ENCODE results near the gene MARF1. TPM values are rescaled to one million over a fixed set of nuclear protein-coding genes. Genes with fewer than 3 reads are reported as not detected.
"Not testable (repeated sequence)": the region's sequence is repeated elsewhere in the genome, so short reads cannot be mapped to it uniquely, and the experiment has no call there.

Gene MARF1
- total RNA-seq, 1 experiment from 2014 or later: 51.5 TPM

DNA sequence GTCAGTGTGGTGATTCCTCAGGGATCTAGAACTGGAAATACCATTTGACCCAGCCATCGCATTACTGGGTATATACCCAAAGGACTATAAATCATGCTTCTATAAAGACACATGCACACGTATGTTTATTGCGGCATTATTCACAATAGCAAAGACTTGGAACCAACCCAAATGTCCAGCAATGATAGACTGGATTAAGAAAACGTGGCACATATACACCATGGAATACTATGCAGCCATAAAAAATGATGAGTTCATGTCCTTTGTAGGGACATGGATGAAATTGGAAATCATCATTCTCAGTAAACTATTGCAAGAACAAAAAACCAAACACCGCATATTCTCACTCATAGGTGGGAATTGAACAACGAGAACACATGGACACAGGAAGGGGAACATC, 12.6 kb upstream of the MARF1 start:
- H3K36me3 ChIP-seq (ENCODE audit: control insufficient read depth, insufficient read depth, low read length); H3K9me3 ChIP-seq (ENCODE audit: control insufficient read depth, insufficient read depth, low read depth, low read length); CTCF ChIA-PET; ATAC-seq; intact Hi-C loops (cut with micrococcal nuclease; ENCODE audit: unreplicated experiment); H3K4me3 ChIP-seq (ENCODE audit: low read depth in 2 of 2, low read length in 2 of 2); H3K27ac ChIP-seq (ENCODE audit: low read length); POLR2A ChIA-PET; in situ Hi-C loops (cut with HindIII; ENCODE audit: low pct_unique_long_range_greater_than_20kb, low sequenced_read_pairs); H3K4me1 ChIP-seq (ENCODE audit: control insufficient read depth, insufficient read depth, low read length); DNase-seq (ENCODE audit: low read depth, low spot score); H3K27me3 ChIP-seq (ENCODE audit: control insufficient read depth, insufficient read depth, low read length): not testable (repeated sequence)
- BruUV-seq (replicated peaks): TSS peak; percentile 33

DNA sequence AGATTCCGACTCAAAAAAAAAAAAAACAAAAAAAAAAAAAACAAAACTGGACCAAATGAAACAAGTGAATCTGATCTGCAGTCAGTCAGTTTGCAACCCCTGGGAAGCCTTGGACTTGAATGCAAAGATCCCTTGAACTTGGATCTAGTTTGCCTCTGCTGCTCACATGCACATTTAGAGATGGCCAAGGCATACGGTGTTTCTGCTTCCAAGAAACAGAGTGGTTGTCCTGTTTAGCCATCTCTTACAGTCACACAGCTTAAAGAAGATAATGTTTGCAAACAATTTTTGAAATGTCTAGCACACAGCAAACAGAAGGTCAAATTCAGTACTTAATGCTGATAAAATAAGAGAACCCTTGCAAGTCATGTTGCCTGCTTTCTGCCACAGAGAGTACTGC, 11.6 kb upstream of the MARF1 start:
- ChIA-PET POLR2A (no interaction called here), CTCF (no interaction called here)
- DNase-seq (ENCODE audit: low read depth, low spot score) (no peak), ATAC-seq (no peak)
- BruUV-seq (replicated peaks): no TSS peak
- Histone ChIP-seq H3K4me1 (ENCODE audit: control insufficient read depth, insufficient read depth, low read length) (peaks cover 4% of the 10 kb centered on the region; the same call in 1 of the 2 replicates), H3K27me3 (ENCODE audit: control insufficient read depth, insufficient read depth, low read length) (no peaks in the 10 kb centered on the region), H3K9me3 (ENCODE audit: control insufficient read depth, insufficient read depth, low read depth, low read length) (no peaks in the 10 kb centered on the region), H3K36me3 (ENCODE audit: control insufficient read depth, insufficient read depth, low read length) (no peaks in the 10 kb centered on the region; the same call in 1 of the 2 replicates), H3K27ac (ENCODE audit: low read length) (no peak overlapping the region), H3K4me3 (ENCODE audit: low read depth in 2 of 2, low read length in 2 of 2) (no peak overlapping the region)
- in situ Hi-C loops (cut with HindIII; ENCODE audit: low pct_unique_long_range_greater_than_20kb, low sequenced_read_pairs) (no loop called here), intact Hi-C loops (cut with micrococcal nuclease; ENCODE audit: unreplicated experiment) (no loop called here)
- TF ChIP-seq, protein P1, sequence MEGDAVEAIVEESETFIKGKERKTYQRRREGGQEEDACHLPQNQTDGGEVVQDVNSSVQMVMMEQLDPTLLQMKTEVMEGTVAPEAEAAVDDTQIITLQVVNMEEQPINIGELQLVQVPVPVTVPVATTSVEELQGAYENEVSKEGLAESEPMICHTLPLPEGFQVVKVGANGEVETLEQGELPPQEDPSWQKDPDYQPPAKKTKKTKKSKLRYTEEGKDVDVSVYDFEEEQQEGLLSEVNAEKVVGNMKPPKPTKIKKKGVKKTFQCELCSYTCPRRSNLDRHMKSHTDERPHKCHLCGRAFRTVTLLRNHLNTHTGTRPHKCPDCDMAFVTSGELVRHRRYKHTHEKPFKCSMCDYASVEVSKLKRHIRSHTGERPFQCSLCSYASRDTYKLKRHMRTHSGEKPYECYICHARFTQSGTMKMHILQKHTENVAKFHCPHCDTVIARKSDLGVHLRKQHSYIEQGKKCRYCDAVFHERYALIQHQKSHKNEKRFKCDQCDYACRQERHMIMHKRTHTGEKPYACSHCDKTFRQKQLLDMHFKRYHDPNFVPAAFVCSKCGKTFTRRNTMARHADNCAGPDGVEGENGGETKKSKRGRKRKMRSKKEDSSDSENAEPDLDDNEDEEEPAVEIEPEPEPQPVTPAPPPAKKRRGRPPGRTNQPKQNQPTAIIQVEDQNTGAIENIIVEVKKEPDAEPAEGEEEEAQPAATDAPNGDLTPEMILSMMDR (IDR thresholded peaks at IDR 0.05): no peak
- TF ChIP-seq TCF7L2 (IDR thresholded peaks at IDR 0.05; ENCODE audit: low read depth, low read length): no peak
- TF ChIP-seq, protein P2, sequence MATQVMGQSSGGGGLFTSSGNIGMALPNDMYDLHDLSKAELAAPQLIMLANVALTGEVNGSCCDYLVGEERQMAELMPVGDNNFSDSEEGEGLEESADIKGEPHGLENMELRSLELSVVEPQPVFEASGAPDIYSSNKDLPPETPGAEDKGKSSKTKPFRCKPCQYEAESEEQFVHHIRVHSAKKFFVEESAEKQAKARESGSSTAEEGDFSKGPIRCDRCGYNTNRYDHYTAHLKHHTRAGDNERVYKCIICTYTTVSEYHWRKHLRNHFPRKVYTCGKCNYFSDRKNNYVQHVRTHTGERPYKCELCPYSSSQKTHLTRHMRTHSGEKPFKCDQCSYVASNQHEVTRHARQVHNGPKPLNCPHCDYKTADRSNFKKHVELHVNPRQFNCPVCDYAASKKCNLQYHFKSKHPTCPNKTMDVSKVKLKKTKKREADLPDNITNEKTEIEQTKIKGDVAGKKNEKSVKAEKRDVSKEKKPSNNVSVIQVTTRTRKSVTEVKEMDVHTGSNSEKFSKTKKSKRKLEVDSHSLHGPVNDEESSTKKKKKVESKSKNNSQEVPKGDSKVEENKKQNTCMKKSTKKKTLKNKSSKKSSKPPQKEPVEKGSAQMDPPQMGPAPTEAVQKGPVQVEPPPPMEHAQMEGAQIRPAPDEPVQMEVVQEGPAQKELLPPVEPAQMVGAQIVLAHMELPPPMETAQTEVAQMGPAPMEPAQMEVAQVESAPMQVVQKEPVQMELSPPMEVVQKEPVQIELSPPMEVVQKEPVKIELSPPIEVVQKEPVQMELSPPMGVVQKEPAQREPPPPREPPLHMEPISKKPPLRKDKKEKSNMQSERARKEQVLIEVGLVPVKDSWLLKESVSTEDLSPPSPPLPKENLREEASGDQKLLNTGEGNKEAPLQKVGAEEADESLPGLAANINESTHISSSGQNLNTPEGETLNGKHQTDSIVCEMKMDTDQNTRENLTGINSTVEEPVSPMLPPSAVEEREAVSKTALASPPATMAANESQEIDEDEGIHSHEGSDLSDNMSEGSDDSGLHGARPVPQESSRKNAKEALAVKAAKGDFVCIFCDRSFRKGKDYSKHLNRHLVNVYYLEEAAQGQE (IDR thresholded peaks at IDR 0.05; ENCODE audit: insufficient read depth in 1 of 2, low read depth in 2 of 2, low read length in 1 of 2): no peak
- TF ChIP-seq SIN3A (IDR thresholded peaks at IDR 0.05; ENCODE audit: borderline replicate concordance, insufficient read depth, low read depth, low read length): no peak
- TF ChIP-seq POLR2AphosphoS5 (IDR thresholded peaks at IDR 0.05; ENCODE audit: low read depth, low read length): no peak

DNA sequence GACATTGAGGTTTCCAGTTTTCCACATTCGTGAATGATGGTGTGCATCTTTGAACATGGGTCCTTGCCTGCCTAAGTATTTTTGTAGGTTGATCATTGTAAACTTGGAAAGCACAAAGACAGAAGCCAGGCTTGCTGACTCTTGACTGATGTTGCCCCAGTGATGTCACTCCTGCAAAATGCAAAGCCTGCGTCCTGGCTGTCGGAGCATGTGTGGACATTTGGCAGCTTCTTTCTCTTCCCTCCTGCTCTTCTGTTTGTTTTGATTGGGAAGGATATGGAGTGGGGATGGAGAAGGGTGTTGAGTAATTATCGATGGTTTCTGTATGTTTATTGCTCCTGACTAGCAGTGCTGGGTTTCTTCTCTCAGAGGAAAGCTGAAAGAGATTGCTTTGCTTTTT, 10.3 kb upstream of the MARF1 start:
- ATAC-seq: no peak
- BruUV-seq (replicated peaks): no TSS peak
- H3K36me3 ChIP-seq (ENCODE audit: control insufficient read depth, insufficient read depth, low read length): no peaks in the 10 kb centered on the region; the same call in 1 of the 2 replicates
- TF ChIP-seq SIN3A (IDR thresholded peaks at IDR 0.05; ENCODE audit: borderline replicate concordance, insufficient read depth, low read depth, low read length) (no peak), TCF7L2 (IDR thresholded peaks at IDR 0.05; ENCODE audit: low read depth, low read length) (no peak)
- ChIA-PET CTCF (no interaction called here), POLR2A (interaction anchor here (0.6 kb wide), 1 partner anchor 19 kb away, joined by 3 read pairs; no protein-coding TSS in a partner anchor)
- DNase-seq (ENCODE audit: low read depth, low spot score): no peak
- intact Hi-C loops (cut with micrococcal nuclease; ENCODE audit: unreplicated experiment) (no loop called here), in situ Hi-C loops (cut with HindIII; ENCODE audit: low pct_unique_long_range_greater_than_20kb, low sequenced_read_pairs) (no loop called here)
- no peak overlapping the region for H3K4me3 ChIP-seq (ENCODE audit: low read depth in 2 of 2, low read length in 2 of 2)
- H3K4me1 ChIP-seq (ENCODE audit: control insufficient read depth, insufficient read depth, low read length): peaks cover 9% of the 10 kb centered on the region; the same call in 1 of the 2 replicates
- no peaks in the 10 kb centered on the region for H3K9me3 ChIP-seq (ENCODE audit: control insufficient read depth, insufficient read depth, low read depth, low read length)
- H3K27ac ChIP-seq (ENCODE audit: low read length): 0 out of 2 replicates have a peak overlapping the region, but pooled peaks have one; percentile 4
- H3K27me3 ChIP-seq (ENCODE audit: control insufficient read depth, insufficient read depth, low read length): no peaks in the 10 kb centered on the region
